ENCODE measurements around the gene INTS15. TPM values are rescaled to one million over a fixed set of nuclear protein-coding genes. Genes with fewer than 3 reads are reported as not detected.

Gene INTS15
- total RNA-seq, 1 experiment from 2014 or later = 35.0 TPM

GRCh38 chr7:6652446-6653011, 62.7 kb downstream of the INTS15 start:
- intact Hi-C loops (cut with micrococcal nuclease; ENCODE audit: unreplicated experiment) = no loop called here
- CTCF ChIA-PET = no interaction called here
- Mint-ChIP-seq H3K4me3 (ENCODE audit: low read depth, unreplicated experiment) (no peak overlapping the region), H3K27me3 (ENCODE audit: unreplicated experiment) (no peaks in the 10 kb centered on the region), H3K9me3 (ENCODE audit: low read depth, unreplicated experiment) (peaks cover 10% of the 10 kb centered on the region), H3K4me1 (ENCODE audit: low read depth, unreplicated experiment) (no peaks in the 10 kb centered on the region), H3K27ac (ENCODE audit: unreplicated experiment) (peak overlapping the region; percentile 64), H3K36me3 (ENCODE audit: insufficient read depth, unreplicated experiment) (peaks cover 87% of the 10 kb centered on the region)
- BruUV-seq (replicated peaks) = no TSS peak
- no peak for DNase-seq
- TF ChIP-seq CTCF (IDR thresholded peaks at IDR 0.05; ENCODE audit: unreplicated experiment) = no peak

- no peak for DNase-seq
- BruUV-seq (replicated peaks) = no TSS peak
- no peak for TF ChIP-seq CTCF (IDR thresholded peaks at IDR 0.05; ENCODE audit: unreplicated experiment)
- H3K36me3 Mint-ChIP-seq (ENCODE audit: insufficient read depth, unreplicated experiment) = peaks cover 82% of the 10 kb centered on the region
- CTCF ChIA-PET = no interaction called here
- no peaks in the 10 kb centered on the region for H3K27me3 Mint-ChIP-seq (ENCODE audit: unreplicated experiment)
- no peaks in the 10 kb centered on the region for H3K4me1 Mint-ChIP-seq (ENCODE audit: low read depth, unreplicated experiment)
- H3K4me3 Mint-ChIP-seq (ENCODE audit: low read depth, unreplicated experiment) = no peak overlapping the region
- intact Hi-C loops (cut with micrococcal nuclease; ENCODE audit: unreplicated experiment) = no loop called here
- H3K9me3 Mint-ChIP-seq (ENCODE audit: low read depth, unreplicated experiment) = peaks cover 8% of the 10 kb centered on the region
- H3K27ac Mint-ChIP-seq (ENCODE audit: unreplicated experiment) = no peak overlapping the region
These were observed 63.5 kb downstream of the INTS15 start for GRCh38 chr7:6653071-6654003.

GRCh38 chr7:6654113-6654841, 64.5 kb downstream of the INTS15 start:
- H3K9me3 Mint-ChIP-seq (ENCODE audit: low read depth, unreplicated experiment) = peaks cover 8% of the 10 kb centered on the region
- H3K4me3 Mint-ChIP-seq (ENCODE audit: low read depth, unreplicated experiment) = no peak overlapping the region
- no peak for TF ChIP-seq CTCF (IDR thresholded peaks at IDR 0.05; ENCODE audit: unreplicated experiment)
- intact Hi-C loops (cut with micrococcal nuclease; ENCODE audit: unreplicated experiment) = no loop called here
- H3K27me3 Mint-ChIP-seq (ENCODE audit: unreplicated experiment) = no peaks in the 10 kb centered on the region
- H3K36me3 Mint-ChIP-seq (ENCODE audit: insufficient read depth, unreplicated experiment) = peaks cover 72% of the 10 kb centered on the region
- BruUV-seq (replicated peaks) = no TSS peak
- no peak for DNase-seq
- H3K4me1 Mint-ChIP-seq (ENCODE audit: low read depth, unreplicated experiment) = no peaks in the 10 kb centered on the region
- CTCF ChIA-PET = no interaction called here
- peak overlapping the region; percentile 77 for H3K27ac Mint-ChIP-seq (ENCODE audit: unreplicated experiment)

- CTCF ChIA-PET = no interaction called here
- Mint-ChIP-seq H3K27me3 (ENCODE audit: unreplicated experiment) (no peaks in the 10 kb centered on the region), H3K9me3 (ENCODE audit: low read depth, unreplicated experiment) (peaks cover 8% of the 10 kb centered on the region), H3K4me3 (ENCODE audit: low read depth, unreplicated experiment) (no peak overlapping the region), H3K4me1 (ENCODE audit: low read depth, unreplicated experiment) (no peaks in the 10 kb centered on the region), H3K27ac (ENCODE audit: unreplicated experiment) (peak overlapping the region; percentile 77), H3K36me3 (ENCODE audit: insufficient read depth, unreplicated experiment) (peaks cover 65% of the 10 kb centered on the region)
- DNase-seq = no peak
- TF ChIP-seq CTCF (IDR thresholded peaks at IDR 0.05; ENCODE audit: unreplicated experiment) = no peak
- intact Hi-C loops (cut with micrococcal nuclease; ENCODE audit: unreplicated experiment) = no loop called here
- TSS peak; percentile 28 for BruUV-seq (replicated peaks)
These were observed 65.2 kb downstream of the INTS15 start for GRCh38 chr7:6654842-6655610.

Data from Calu3 (cell line).